Fibroblast of lung (primary cell): ENCODE results near the gene COLEC12.

Experiments
- CTCF ChIP-seq, 2 donors: IDR thresholded peaks in 1 of 2; conservative IDR thresholded peaks in 1 of 2; 1 replicate in 1 of 2; 2 replicates in 1 of 2; pipeline ENCODE4 v1.5.1; 2011 to 2012; ENCODE audit warnings: low read length in 2 of 2, control low read depth in 1 of 2, inconsistent platforms in 1 of 2, low read depth in 1 of 2, mild to moderate bottlenecking in 1 of 2
- EZH2 ChIP-seq: IDR thresholded peaks from 2 replicates; pipeline ENCODE4 v1.5.1; 2012; ENCODE audit warnings: low read length, control low read depth, mild to moderate bottlenecking; ENCODE audit errors: missing control alignments

GRCh38 chr18:471716-472115 is 28.8 kb downstream of the COLEC12 start:
- TF ChIP-seq CTCF (conservative IDR thresholded peaks at IDR 0.05 in 1 of 2, IDR thresholded peaks at IDR 0.05 in 1 of 2; ENCODE audit: low read depth in 1 of 2, low read length in 2 of 2) (no peak), EZH2 (no peak)
